ENCODE data around the gene ARHGAP22.

GRCh38 chr10:48417374-48417773 lies 187.5 kb downstream of the ARHGAP22 start:
- TF ChIP-seq CTCF (IDR thresholded peaks at IDR 0.05) (no peak), POLR2AphosphoS5 (IDR thresholded peaks at IDR 0.05) (no peak), POLR2A (IDR thresholded peaks at IDR 0.05) (no peak)
